Aorta (tissue), 5 donors: ENCODE data around the gene TH. TPM values are rescaled to one million over a fixed set of nuclear protein-coding genes. Genes with fewer than 3 reads are reported as not detected.
A peak's percentile ranks its signal among the peaks of the same experiment; 100 is the strongest.

ENCODE experiments used
- ATAC-seq: fragments of 200-7000 bp; cut with Tn5 transposase; one replicate; pipeline ENCODE4 v1.9.1; 2022; ENCODE audit warnings: moderate library complexity; ENCODE audit not compliant: low FRiP score
- DNase-seq, 2 donors: peaks; one replicate each; pipeline ENCODE4 v3.0.0-alpha.2; 2020
- H3K27ac ChIP-seq, 2 donors: one replicate each; pipeline ENCODE4 v1.5.1; 2013; ENCODE audit warnings: low read length in 2 of 2, mild to moderate bottlenecking in 2 of 2, moderate library complexity in 2 of 2, control low read depth in 1 of 2, inconsistent platforms in 1 of 2, low read depth in 1 of 2
- H3K27me3 ChIP-seq, 2 donors: one replicate each; pipeline ENCODE4 v1.6.1; 2013; ENCODE audit warnings: control low read depth in 1 of 2, low read length in 1 of 2, mild to moderate bottlenecking in 1 of 2, moderate library complexity in 1 of 2; ENCODE audit not compliant: insufficient read depth in 2 of 2, control insufficient read depth in 1 of 2
- H3K36me3 ChIP-seq, 2 donors: one replicate each; pipeline ENCODE4 v1.6.1; 2013; ENCODE audit warnings: control low read depth in 1 of 2, low read length in 1 of 2, mild to moderate bottlenecking in 1 of 2; ENCODE audit not compliant: insufficient read depth in 2 of 2, control insufficient read depth in 1 of 2
- H3K4me1 ChIP-seq, 2 donors: one replicate each; pipeline ENCODE4 v1.6.1; 2013; ENCODE audit warnings: low read length in 2 of 2, control low read depth in 1 of 2, mild to moderate bottlenecking in 1 of 2, moderate library complexity in 1 of 2; ENCODE audit not compliant: insufficient read depth in 2 of 2, control insufficient read depth in 1 of 2
- H3K4me3 ChIP-seq, 2 donors: one replicate each; pipeline ENCODE4 v1.5.1; 2013; ENCODE audit warnings: low read length in 2 of 2, control low read depth in 1 of 2, mild to moderate bottlenecking in 1 of 2
- H3K9me3 ChIP-seq: one replicate; pipeline ENCODE4 v1.6.1; 2013; ENCODE audit warnings: mild to moderate bottlenecking, low read length; ENCODE audit not compliant: control insufficient read depth
- WGBS, 2 donors: extraction: QIAGEN DNeasy Blood & Tissue Kit; methylation state at CpG; one replicate each; pipeline ENCODE4 v1.1.7; 2013; 5-methylcytosine and 5-hydroxymethylcytosine counted together
- intact Hi-C, 2 donors: fragments of 100-400 bp; cut with DNase I; formaldehyde crosslinking; loops; one replicate each; pipeline versions ENCODE4 v1.14.2 to v1.15.0; 2022
- polyA plus RNA-seq, 2 donors: library from polyadenylated mRNA; stranded (reverse); fragments of 200-250 nt; gene quantifications; one replicate each; pipeline ENCODE4 v1.2.3, GENCODE V29; 2013
- total RNA-seq, 2 donors: library from RNA; stranded (reverse); fragmentation: NEBNext Ultra II Directional; extraction: Animal tissue kit (Norgen Biotek cat#: 25700); gene quantifications; one replicate each; pipeline ENCODE4 v1.2.1, GENCODE V29; 2021
- donor health status: healthy with polysubstance abuse.
- donor health status: Bipolar disorder and iron deficiency.
- donor health status: DM: no; HTN: no; CAD: no.
- donor health status: DM: no; HTN: no; CAD: no.
- donor health status: DM: yes; HTN: yes; CAD: no.

Gene TH
- total and polyA plus RNA-seq, 4 donors: 0.45 TPM; not detected in 3

GRCh38 chr11:2155511-2155910 is 16.1 kb downstream of the TH start:
- Histone ChIP-seq H3K4me1 (no peaks in the 10 kb centered on the region), H3K9me3 (no peaks in the 10 kb centered on the region), H3K27ac (no peak overlapping the region), H3K36me3 (no peaks in the 10 kb centered on the region), H3K27me3 (no peaks in the 10 kb centered on the region), H3K4me3 (no peak overlapping the region)
- intact Hi-C loops: loop anchor here in 1 of 2 donors (10.0 kb wide), 1 partner anchor 501 kb away; no protein-coding TSS in a partner anchor
- ATAC-seq (no peak), DNase-seq (no peak)
- WGBS, 2 donors: 86 to 88% methylated on average over 18 to 29 of the region's 29 CpGs

DNA sequence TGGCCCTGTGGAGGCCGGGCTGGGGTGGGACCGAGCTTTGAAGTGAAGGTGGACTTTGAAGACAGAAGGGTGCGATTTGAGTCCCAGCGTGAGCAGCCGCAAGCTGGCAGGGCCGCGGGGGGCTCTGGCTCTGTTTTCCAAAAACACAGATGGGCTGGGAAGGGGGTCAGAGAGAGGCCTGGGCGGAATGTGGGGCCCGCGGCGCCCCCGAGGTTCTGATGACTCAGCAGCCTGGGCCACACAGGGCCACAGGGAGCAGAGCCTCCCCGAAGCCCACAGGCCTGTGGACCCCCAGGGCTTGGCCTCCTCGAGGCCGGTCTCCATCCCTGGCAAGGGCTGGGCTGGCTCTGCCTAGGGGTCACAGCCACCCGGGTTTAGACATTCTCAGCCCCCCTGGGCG is 16.7 kb downstream of the TH start:
- H3K4me3 ChIP-seq: no peak overlapping the region
- no peaks in the 10 kb centered on the region for H3K9me3 ChIP-seq
- DNase-seq (no peak), ATAC-seq (no peak)
- intact Hi-C loops: loop anchor here (5.0 to 10.0 kb wide), 3 partner anchors 318 to 500 kb away; partner anchors contain the start of gene TNNI2 (in 2 of the 2)
- H3K27me3 ChIP-seq: no peaks in the 10 kb centered on the region
- H3K36me3 ChIP-seq: no peaks in the 10 kb centered on the region
- WGBS, 2 donors: 81 to 83% methylated on average over 12 to 17 of the region's 17 CpGs
- H3K4me1 ChIP-seq: no peaks in the 10 kb centered on the region
- H3K27ac ChIP-seq: no peak overlapping the region

GRCh38 chr11:2154195-2154585 is 17.4 kb downstream of the TH start:
- no peaks in the 10 kb centered on the region for H3K36me3 ChIP-seq
- no peak for DNase-seq
- no peak overlapping the region for H3K4me3 ChIP-seq
- 87 to 89% methylated on average over 7 of the region's 7 CpGs for WGBS, 2 donors
- no peaks in the 10 kb centered on the region for H3K27me3 ChIP-seq
- no peak for ATAC-seq
- no peaks in the 10 kb centered on the region for H3K9me3 ChIP-seq
- H3K4me1 ChIP-seq: no peaks in the 10 kb centered on the region
- H3K27ac ChIP-seq: no peak overlapping the region
- intact Hi-C loops: loop anchor here (5.0 to 10.0 kb wide), 3 partner anchors 317 to 499 kb away; partner anchors contain the start of gene TNNI2 (in 2 of the 2)

- Histone ChIP-seq H3K27me3 (no peaks in the 10 kb centered on the region), H3K9me3 (no peaks in the 10 kb centered on the region), H3K4me3 (no peak overlapping the region), H3K36me3 (no peaks in the 10 kb centered on the region), H3K27ac (no peak overlapping the region), H3K4me1 (no peaks in the 10 kb centered on the region)
- 72 to 78% methylated on average over 14 of the region's 14 CpGs for WGBS, 2 donors
- ATAC-seq: no peak
- DNase-seq: no peak
- intact Hi-C loops: loop anchor here (5.0 to 10.0 kb wide), 3 partner anchors 316 to 499 kb away; partner anchors contain the start of gene TNNI2 (in 2 of the 2)
Observed at GRCh38 chr11:2153581-2154194, 17.9 kb downstream of the TH start.

DNA sequence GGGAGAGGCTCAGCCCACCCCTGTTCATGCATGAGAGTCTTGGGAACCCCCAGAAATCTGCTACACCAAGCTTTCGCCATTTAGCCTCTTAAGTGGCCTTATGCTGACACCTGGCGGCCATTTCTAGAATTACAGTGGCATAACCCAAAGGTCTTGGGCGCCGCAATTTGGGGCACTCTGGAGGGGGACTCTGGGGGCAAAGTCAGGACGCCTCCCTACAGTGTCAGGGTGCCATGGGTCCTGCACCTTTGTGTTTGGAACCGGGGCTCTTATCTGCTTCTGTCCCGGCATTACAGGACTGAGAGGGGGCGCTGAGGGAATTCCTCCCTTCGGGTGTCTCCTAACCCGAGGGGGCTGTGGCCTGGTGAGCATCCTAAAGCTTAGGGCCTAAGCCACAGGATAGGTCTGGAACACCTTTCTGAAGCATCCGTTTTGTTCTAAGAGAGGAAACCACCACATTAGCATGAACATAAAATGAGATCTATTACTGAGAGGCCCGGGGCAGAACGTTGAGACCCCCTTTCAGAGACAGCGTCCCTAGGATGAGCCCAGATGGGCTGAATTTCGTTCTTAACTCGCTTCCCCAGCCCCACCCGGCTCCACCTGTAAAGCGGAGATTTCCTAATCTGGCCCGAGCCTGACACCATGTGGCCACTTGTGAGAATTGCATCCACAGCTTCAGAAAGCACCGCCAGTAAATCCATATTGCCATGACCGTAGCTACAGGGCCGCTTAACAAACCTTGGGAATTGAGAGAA is 19.9 kb downstream of the TH start:
- no peak overlapping the region for H3K27ac ChIP-seq
- H3K4me3 ChIP-seq: no peak overlapping the region
- no peaks in the 10 kb centered on the region for H3K4me1 ChIP-seq
- peak; percentile 80 for ATAC-seq
- 2 to 3% methylated on average over 22 of the region's 22 CpGs for WGBS, 2 donors
- intact Hi-C loops: loop anchor here (1.0 to 10.0 kb wide), 6 partner anchors 269 to 499 kb away; partner anchors contain the start of gene TNNI2 (in 2 of the 2)
- no peaks in the 10 kb centered on the region for H3K36me3 ChIP-seq
- no peaks in the 10 kb centered on the region for H3K27me3 ChIP-seq
- H3K9me3 ChIP-seq: no peaks in the 10 kb centered on the region
- DNase-seq: peak; percentile 79 to 90

DNA sequence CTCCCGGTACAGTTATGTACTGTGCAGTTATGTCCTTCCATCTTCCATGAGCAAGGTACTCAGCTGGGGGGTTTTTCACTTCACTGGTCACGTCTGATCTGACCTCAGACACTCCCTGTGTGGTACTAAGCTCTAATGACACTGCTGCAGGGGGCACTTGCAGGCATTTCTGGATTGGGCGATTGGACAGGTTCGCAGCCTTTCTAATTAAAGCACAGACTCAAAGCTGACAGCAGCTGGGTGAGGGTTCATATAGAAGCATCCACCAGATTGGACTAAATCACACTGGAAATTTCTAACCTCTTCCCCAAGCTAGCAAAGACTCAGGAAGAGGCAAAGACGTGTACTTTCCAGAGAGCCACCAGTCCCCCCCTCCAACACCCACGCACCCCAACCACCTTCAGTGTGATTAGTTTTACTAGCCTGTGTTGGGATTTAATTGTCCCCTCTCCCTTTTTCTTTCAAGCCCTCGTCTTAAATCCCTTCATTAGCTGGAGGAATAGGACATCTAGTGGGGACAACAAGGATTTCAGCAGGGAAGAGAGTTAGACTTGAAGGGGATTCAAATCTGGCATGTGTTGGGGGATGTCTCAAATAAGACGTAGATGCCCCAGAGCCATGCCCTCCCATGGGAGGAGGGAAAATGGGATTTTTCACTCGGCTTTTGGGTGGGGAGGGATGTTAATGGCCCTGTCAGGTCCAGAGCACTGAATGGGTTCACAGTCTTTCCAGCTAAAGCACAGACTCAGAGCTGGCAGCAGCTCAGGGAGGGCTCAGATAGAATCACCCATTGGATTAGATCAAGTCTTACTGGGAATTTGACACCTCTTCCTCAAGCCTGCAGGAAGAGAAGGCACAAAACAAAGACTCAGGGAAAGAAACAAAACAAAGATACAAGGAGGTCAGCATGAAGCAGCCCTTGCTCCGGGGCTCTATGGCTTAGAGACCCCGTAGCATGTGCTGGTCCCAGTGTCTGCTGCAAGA is 21.5 kb downstream of the TH start:
- no peak overlapping the region for H3K4me3 ChIP-seq
- H3K36me3 ChIP-seq: no peaks in the 10 kb centered on the region
- ATAC-seq (no peak), DNase-seq (no peak)
- 20 to 26% methylated on average over 11 of the region's 11 CpGs for WGBS, 2 donors
- H3K4me1 ChIP-seq: no peaks in the 10 kb centered on the region
- intact Hi-C loops: loop anchor here (2.0 to 10.0 kb wide), 5 partner anchors 267 to 495 kb away; partner anchors contain the start of gene TNNI2 (in 2 of the 2)
- H3K27ac ChIP-seq: no peak overlapping the region
- no peaks in the 10 kb centered on the region for H3K27me3 ChIP-seq
- no peaks in the 10 kb centered on the region for H3K9me3 ChIP-seq

DNA sequence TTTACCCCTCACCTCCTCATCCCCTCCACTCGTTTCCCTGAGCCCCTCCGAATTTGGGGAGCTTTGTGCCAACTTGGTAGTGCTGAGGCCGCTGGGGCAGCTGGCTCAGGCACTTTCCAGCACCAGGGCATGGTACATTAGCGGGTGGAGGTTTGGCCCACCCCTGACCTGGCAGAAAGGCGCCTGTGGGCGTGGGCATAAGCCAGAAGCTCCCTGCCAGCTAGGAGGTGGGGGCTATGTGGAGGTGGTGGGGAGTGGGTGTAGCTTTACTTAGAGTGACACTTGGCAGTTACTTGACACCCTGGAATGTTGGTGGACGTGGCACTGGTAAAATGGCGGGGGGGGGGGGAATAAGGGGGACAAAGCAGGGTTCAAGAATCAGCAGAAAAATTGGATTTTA is 22.2 kb downstream of the TH start:
- no peak for DNase-seq
- intact Hi-C loops: no loop called here
- Histone ChIP-seq H3K27ac (no peak overlapping the region), H3K36me3 (no peaks in the 10 kb centered on the region), H3K9me3 (no peaks in the 10 kb centered on the region), H3K4me3 (no peak overlapping the region), H3K4me1 (no peaks in the 10 kb centered on the region), H3K27me3 (no peaks in the 10 kb centered on the region)
- WGBS, 2 donors: 33 to 36% methylated on average over 8 of the region's 8 CpGs
- no peak for ATAC-seq

GRCh38 chr11:2148595-2148994 is 23.0 kb downstream of the TH start:
- H3K27ac ChIP-seq: no peak overlapping the region
- intact Hi-C loops: no loop called here
- no peaks in the 10 kb centered on the region for H3K9me3 ChIP-seq
- no peak for DNase-seq
- WGBS, 2 donors: 76 to 84% methylated on average over 5 of the region's 5 CpGs
- no peaks in the 10 kb centered on the region for H3K27me3 ChIP-seq
- no peak overlapping the region for H3K4me3 ChIP-seq
- ATAC-seq: no peak
- no peaks in the 10 kb centered on the region for H3K36me3 ChIP-seq
- no peaks in the 10 kb centered on the region for H3K4me1 ChIP-seq
